Ovary (tissue), 3 donors: Measurements from ENCODE around the gene TPCN2.

ENCODE experiments used
- CTCF ChIP-seq, 3 donors: fragments of 450-650 bp in 2 of 3; fragments of 200-600 bp in 1 of 3; IDR thresholded peaks; one replicate each; pipeline versions ENCODE4 v1.5.1 to v1.8.0; 2016 to 2022; ENCODE audit warnings: antibody characterized with exemption in 3 of 3, mild to moderate bottlenecking in 1 of 3
- EP300 ChIP-seq: sonication (generic); formaldehyde crosslinking; IDR thresholded peaks from one replicate; pipeline ENCODE4 v1.6.1; 2017; ENCODE audit warnings: antibody characterized with exemption
- POLR2A ChIP-seq: fragments of 450-650 bp; IDR thresholded peaks from one replicate; pipeline ENCODE4 v1.6.1; 2017; ENCODE audit warnings: antibody characterized with exemption, mild to moderate bottlenecking, moderate library complexity
- donor health status: DM: no; HTN: no; CAD: no.

DNA sequence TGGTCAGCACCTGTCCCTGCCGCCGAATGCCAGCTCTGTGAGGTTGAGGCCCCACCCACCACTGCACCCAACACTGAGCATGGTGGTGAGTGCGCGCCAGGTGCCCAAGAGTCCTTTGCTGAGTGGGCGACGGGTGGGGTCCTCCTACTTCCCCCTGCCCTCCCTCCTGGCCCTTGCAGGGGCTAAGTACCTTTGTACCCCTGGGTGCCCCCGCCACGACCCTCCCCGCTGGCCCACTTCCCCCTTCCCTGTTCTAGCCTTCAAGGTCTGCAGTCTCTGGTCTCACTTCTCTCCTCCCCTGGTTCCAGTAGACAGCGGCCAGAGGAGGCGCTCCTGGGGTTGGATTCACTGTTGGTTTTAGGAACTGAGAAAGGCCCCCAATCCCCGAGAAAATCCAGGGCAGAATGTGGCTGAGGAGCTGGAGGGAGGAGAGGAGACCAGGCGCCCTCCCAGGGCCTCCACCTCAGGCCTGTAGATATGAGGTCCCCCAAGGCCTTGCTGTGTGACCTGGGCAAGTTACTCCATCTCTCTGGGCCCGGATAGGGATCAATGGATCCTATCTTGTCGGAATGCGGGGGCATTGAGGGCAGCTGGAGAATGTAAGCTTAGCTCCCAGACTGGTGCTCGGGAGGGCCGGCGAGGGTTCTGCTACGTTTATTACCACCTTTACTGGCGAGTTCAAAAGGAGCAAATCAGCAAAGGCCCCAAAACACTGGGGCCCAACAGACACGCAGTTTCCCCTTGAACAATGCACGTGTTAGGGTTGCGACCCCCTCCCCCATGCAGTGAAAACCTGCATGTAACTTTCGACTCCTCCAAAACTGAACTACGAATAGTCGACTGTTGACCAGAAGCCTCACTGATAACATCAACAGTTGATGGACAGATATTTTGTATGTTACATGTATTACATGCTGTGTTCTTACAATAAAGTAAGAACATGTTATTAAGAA is 75.1 kb downstream of the TPCN2 start:
- no peak for TF ChIP-seq CTCF (IDR thresholded peaks at IDR 0.05)
- no peak for TF ChIP-seq EP300
- TF ChIP-seq POLR2A, result no peak
